Type B pancreatic cell (in vitro differentiated cells): ENCODE results near the gene ABL1. TPM values are rescaled to one million over a fixed set of nuclear protein-coding genes. Genes with fewer than 3 reads are reported as not detected.

Experiments used
- DNase-seq: peaks from one replicate; pipeline ENCODE4 v3.0.0; 2021; ENCODE audit warnings: mixed read lengths; ENCODE audit not compliant: unreplicated experiment; ENCODE audit errors: extremely low spot score
- H3K27ac Mint-ChIP-seq: 2 replicates; pipeline ENCODE4 v1.8.0; 2021; ENCODE audit warnings: mild to moderate bottlenecking, mixed read lengths
- H3K27me3 Mint-ChIP-seq: 2 replicates; pipeline ENCODE4 v1.8.0; 2021; ENCODE audit warnings: mixed read lengths
- H3K36me3 Mint-ChIP-seq: 2 replicates; pipeline ENCODE4 v1.8.0; 2021; ENCODE audit warnings: mixed read lengths
- H3K4me1 Mint-ChIP-seq: one replicate; pipeline ENCODE4 v1.8.0; 2021; ENCODE audit warnings: mixed read lengths; ENCODE audit not compliant: unreplicated experiment
- H3K4me3 Mint-ChIP-seq: 2 replicates; pipeline ENCODE4 v1.8.0; 2021; ENCODE audit warnings: mild to moderate bottlenecking, mixed read lengths
- H3K9me3 Mint-ChIP-seq: 2 replicates; pipeline ENCODE4 v1.8.0; 2021; ENCODE audit warnings: mixed read lengths
- CTCF ChIP-seq: fragments of 200-600 bp; sonication (generic); conservative IDR thresholded peaks from 2 replicates; pipeline ENCODE4 v1.5.0; 2021; ENCODE audit warnings: antibody characterized with exemption, mild to moderate bottlenecking
- total RNA-seq: library from RNA; stranded (reverse); gene quantifications from 2 replicates; pipeline ENCODE4 v1.2.1, GENCODE V29; 2021; ENCODE audit warnings: low replicate concordance

ABL1 gene
- total RNA-seq, 1 donor from 2014 or later = 91.8 TPM

GRCh38 chr9:130887494-130888144 lies 52.6 kb downstream of the ABL1 start:
- TF ChIP-seq CTCF = no peak
- Mint-ChIP-seq H3K36me3 (peaks cover 5% of the 10 kb centered on the region), H3K27ac (no peak overlapping the region), H3K4me1 (peaks cover 6% of the 10 kb centered on the region), H3K27me3 (no peaks in the 10 kb centered on the region), H3K9me3 (no peaks in the 10 kb centered on the region), H3K4me3 (no peak overlapping the region)
- no peak for DNase-seq

GRCh38 chr9:130888146-130888885 lies 53.3 kb downstream of the ABL1 start:
- TF ChIP-seq CTCF = no peak
- H3K36me3 Mint-ChIP-seq = peaks cover 5% of the 10 kb centered on the region
- no peaks in the 10 kb centered on the region for H3K27me3 Mint-ChIP-seq
- peaks cover 10% of the 10 kb centered on the region for H3K4me1 Mint-ChIP-seq
- H3K9me3 Mint-ChIP-seq = no peaks in the 10 kb centered on the region
- DNase-seq = no peak
- no peak overlapping the region for H3K27ac Mint-ChIP-seq
- H3K4me3 Mint-ChIP-seq = no peak overlapping the region

- Mint-ChIP-seq H3K9me3 (no peaks in the 10 kb centered on the region), H3K4me1 (peaks cover 10% of the 10 kb centered on the region), H3K4me3 (no peak overlapping the region), H3K27ac (no peak overlapping the region), H3K36me3 (peaks cover 5% of the 10 kb centered on the region), H3K27me3 (no peaks in the 10 kb centered on the region)
- TF ChIP-seq CTCF = no peak
- no peak for DNase-seq
These were observed 55.1 kb downstream of the ABL1 start for GRCh38 chr9:130890124-130890523.

- no peak overlapping the region for H3K4me3 Mint-ChIP-seq
- H3K36me3 Mint-ChIP-seq = peaks cover 5% of the 10 kb centered on the region
- DNase-seq = no peak
- peaks cover 10% of the 10 kb centered on the region for H3K4me1 Mint-ChIP-seq
- no peak for TF ChIP-seq CTCF
- no peak overlapping the region for H3K27ac Mint-ChIP-seq
- no peaks in the 10 kb centered on the region for H3K27me3 Mint-ChIP-seq
- H3K9me3 Mint-ChIP-seq = no peaks in the 10 kb centered on the region
These were observed 56.0 kb downstream of the ABL1 start for GRCh38 chr9:130890870-130891687.

GRCh38 chr9:130891688-130892476 lies 56.8 kb downstream of the ABL1 start:
- no peak for TF ChIP-seq CTCF
- Mint-ChIP-seq H3K9me3 (no peaks in the 10 kb centered on the region), H3K27me3 (no peaks in the 10 kb centered on the region), H3K4me1 (peaks cover 10% of the 10 kb centered on the region), H3K36me3 (peaks cover 5% of the 10 kb centered on the region), H3K4me3 (no peak overlapping the region), H3K27ac (no peak overlapping the region)
- DNase-seq = no peak
